ENCODE data around the gene ANKK1. TPM values are rescaled to one million over a fixed set of nuclear protein-coding genes. Genes with fewer than 3 reads are reported as not detected.

Gene ANKK1
- total and polyA plus RNA-seq, 2 donors (not counting 1 experiment from before 2014, with no cell fraction given) = not detected

- Histone ChIP-seq H3K9ac (ENCODE audit: insufficient read depth, low read length) (no peak overlapping the region), H3K9me3 (ENCODE audit: control insufficient read depth, insufficient read depth, low read depth, low read length) (no peaks in the 10 kb centered on the region), H3K79me2 (ENCODE audit: control insufficient read depth, insufficient read depth, low read length) (no peaks in the 10 kb centered on the region), H3K4me1 (ENCODE audit: control insufficient read depth, extremely low read depth, insufficient read depth, low read length) (no peaks in the 10 kb centered on the region), H4K20me1 (ENCODE audit: control insufficient read depth, extremely low read depth, insufficient read depth, low read length) (no peaks in the 10 kb centered on the region), H3K4me2 (ENCODE audit: extremely low read depth, insufficient read depth, low read length) (no peak overlapping the region), H3K27ac (ENCODE audit: insufficient read depth, low read length) (no peak overlapping the region), H2AFZ (ENCODE audit: low read length) (no peak overlapping the region), H3K27me3 (ENCODE audit: control insufficient read depth, insufficient read depth, low read length) (peaks cover 3% of the 10 kb centered on the region), H3K36me3 (ENCODE audit: control insufficient read depth, insufficient read depth, low read length) (no peaks in the 10 kb centered on the region), H3K4me3 (replicated peaks in 1 of 4; ENCODE audit: control extremely low read depth in 1 of 4, insufficient read depth in 1 of 4, low read depth in 3 of 4, low read length in 4 of 4) (no peak overlapping the region)
- DNase-seq (ENCODE audit: low read depth in 2 of 2) = peak in 1 of 2 donors; percentile 12
- TF ChIP-seq, protein P1, sequence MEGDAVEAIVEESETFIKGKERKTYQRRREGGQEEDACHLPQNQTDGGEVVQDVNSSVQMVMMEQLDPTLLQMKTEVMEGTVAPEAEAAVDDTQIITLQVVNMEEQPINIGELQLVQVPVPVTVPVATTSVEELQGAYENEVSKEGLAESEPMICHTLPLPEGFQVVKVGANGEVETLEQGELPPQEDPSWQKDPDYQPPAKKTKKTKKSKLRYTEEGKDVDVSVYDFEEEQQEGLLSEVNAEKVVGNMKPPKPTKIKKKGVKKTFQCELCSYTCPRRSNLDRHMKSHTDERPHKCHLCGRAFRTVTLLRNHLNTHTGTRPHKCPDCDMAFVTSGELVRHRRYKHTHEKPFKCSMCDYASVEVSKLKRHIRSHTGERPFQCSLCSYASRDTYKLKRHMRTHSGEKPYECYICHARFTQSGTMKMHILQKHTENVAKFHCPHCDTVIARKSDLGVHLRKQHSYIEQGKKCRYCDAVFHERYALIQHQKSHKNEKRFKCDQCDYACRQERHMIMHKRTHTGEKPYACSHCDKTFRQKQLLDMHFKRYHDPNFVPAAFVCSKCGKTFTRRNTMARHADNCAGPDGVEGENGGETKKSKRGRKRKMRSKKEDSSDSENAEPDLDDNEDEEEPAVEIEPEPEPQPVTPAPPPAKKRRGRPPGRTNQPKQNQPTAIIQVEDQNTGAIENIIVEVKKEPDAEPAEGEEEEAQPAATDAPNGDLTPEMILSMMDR (conservative IDR thresholded peaks at IDR 0.05 in 1 of 2, IDR thresholded peaks at IDR 0.05 in 1 of 2; ENCODE audit: low read depth in 1 of 2, low read length in 2 of 2) = peak in 1 of 2 donors; percentile 28
- TF ChIP-seq EZH2 (IDR thresholded peaks at IDR 0.05; ENCODE audit: low read length, missing control alignments) = no peak
Measured at GRCh38 chr11:113372309-113372708, 15.3 kb upstream of the ANKK1 start.

DNA sequence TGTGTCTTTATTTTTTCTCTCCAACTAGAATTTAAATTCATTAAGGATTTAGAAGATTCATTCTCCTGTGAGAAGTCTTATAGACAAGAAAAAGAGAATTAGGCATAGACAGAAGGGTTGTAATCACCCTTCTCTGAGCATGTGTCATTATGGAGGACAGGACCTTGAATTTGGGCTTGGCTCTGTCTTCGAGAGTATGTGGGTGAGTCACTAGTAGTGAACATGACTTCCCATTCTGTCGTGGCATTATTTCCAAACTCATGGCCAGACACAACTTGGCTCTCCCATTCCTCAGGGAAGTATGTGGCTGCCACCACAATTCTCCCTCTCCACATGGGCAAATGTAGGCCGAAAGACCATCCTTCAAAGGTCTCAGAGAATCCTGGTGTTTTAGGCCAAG, 14.3 kb upstream of the ANKK1 start:
- no peak for TF ChIP-seq EZH2 (IDR thresholded peaks at IDR 0.05; ENCODE audit: low read length, missing control alignments)
- TF ChIP-seq, protein P1 (conservative IDR thresholded peaks at IDR 0.05 in 1 of 2, IDR thresholded peaks at IDR 0.05 in 1 of 2; ENCODE audit: low read depth in 1 of 2, low read length in 2 of 2) = no peak

DNA sequence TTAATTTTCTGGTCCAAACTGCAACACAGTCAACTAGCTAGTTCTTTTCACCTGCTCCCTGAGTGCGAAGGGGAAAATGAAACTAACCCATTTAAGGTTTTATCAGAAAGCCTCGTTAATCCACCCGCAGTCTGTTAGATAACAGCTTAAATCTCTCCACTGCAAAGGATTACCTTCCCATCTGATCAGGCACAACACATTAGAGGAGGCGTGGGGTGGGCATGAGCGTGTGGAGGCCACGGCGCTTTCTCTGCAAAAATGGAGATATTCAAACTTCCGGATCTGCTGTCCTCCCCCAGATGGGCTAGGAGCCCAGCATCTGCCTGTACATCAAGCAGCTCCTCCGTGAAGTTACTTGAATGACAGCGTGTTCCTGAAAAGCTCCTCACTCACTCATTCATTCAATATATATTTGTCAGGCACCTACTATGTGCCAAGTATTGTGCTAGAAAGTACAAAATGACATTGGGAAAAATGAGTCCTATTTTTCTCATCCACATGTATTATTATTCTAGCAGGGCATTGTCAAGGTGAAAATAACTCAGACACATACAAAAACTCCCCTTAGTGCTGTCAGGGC, 13.5 kb upstream of the ANKK1 start:
- DNase-seq (ENCODE audit: low read depth in 2 of 2) = no peak
- H3K4me3 ChIP-seq (replicated peaks in 1 of 4; ENCODE audit: control extremely low read depth in 1 of 4, insufficient read depth in 1 of 4, low read depth in 3 of 4, low read length in 4 of 4) = no peak overlapping the region
- H3K4me1 ChIP-seq (ENCODE audit: control insufficient read depth, extremely low read depth, insufficient read depth, low read length) = no peaks in the 10 kb centered on the region
- H3K4me2 ChIP-seq (ENCODE audit: extremely low read depth, insufficient read depth, low read length) = no peak overlapping the region
- H4K20me1 ChIP-seq (ENCODE audit: control insufficient read depth, extremely low read depth, insufficient read depth, low read length) = no peaks in the 10 kb centered on the region
- no peak overlapping the region for H3K27ac ChIP-seq (ENCODE audit: insufficient read depth, low read length)
- no peaks in the 10 kb centered on the region for H3K36me3 ChIP-seq (ENCODE audit: control insufficient read depth, insufficient read depth, low read length)
- no peaks in the 10 kb centered on the region for H3K79me2 ChIP-seq (ENCODE audit: control insufficient read depth, insufficient read depth, low read length)
- H3K9me3 ChIP-seq (ENCODE audit: control insufficient read depth, insufficient read depth, low read depth, low read length) = no peaks in the 10 kb centered on the region
- H2AFZ ChIP-seq (ENCODE audit: low read length) = no peak overlapping the region
- peaks cover 3% of the 10 kb centered on the region for H3K27me3 ChIP-seq (ENCODE audit: control insufficient read depth, insufficient read depth, low read length)
- H3K9ac ChIP-seq (ENCODE audit: insufficient read depth, low read length) = no peak overlapping the region
- TF ChIP-seq EZH2 (IDR thresholded peaks at IDR 0.05; ENCODE audit: low read length, missing control alignments) = no peak
- TF ChIP-seq, protein P1 (conservative IDR thresholded peaks at IDR 0.05 in 1 of 2, IDR thresholded peaks at IDR 0.05 in 1 of 2; ENCODE audit: low read depth in 1 of 2, low read length in 2 of 2) = no peak

More for the DNA sequence above, 14.3 kb upstream of the ANKK1 start:
- Histone ChIP-seq H3K9ac (ENCODE audit: insufficient read depth, low read length) (no peak overlapping the region), H2AFZ (ENCODE audit: low read length) (no peak overlapping the region), H3K4me3 (replicated peaks in 1 of 4; ENCODE audit: control extremely low read depth in 1 of 4, insufficient read depth in 1 of 4, low read depth in 3 of 4, low read length in 4 of 4) (no peak overlapping the region), H3K27me3 (ENCODE audit: control insufficient read depth, insufficient read depth, low read length) (peaks cover 3% of the 10 kb centered on the region), H3K4me1 (ENCODE audit: control insufficient read depth, extremely low read depth, insufficient read depth, low read length) (no peaks in the 10 kb centered on the region), H3K9me3 (ENCODE audit: control insufficient read depth, insufficient read depth, low read depth, low read length) (no peaks in the 10 kb centered on the region), H4K20me1 (ENCODE audit: control insufficient read depth, extremely low read depth, insufficient read depth, low read length) (no peaks in the 10 kb centered on the region), H3K4me2 (ENCODE audit: extremely low read depth, insufficient read depth, low read length) (no peak overlapping the region), H3K36me3 (ENCODE audit: control insufficient read depth, insufficient read depth, low read length) (no peaks in the 10 kb centered on the region), H3K27ac (ENCODE audit: insufficient read depth, low read length) (no peak overlapping the region), H3K79me2 (ENCODE audit: control insufficient read depth, insufficient read depth, low read length) (no peaks in the 10 kb centered on the region)
- DNase-seq (ENCODE audit: low read depth in 2 of 2) = peak; percentile 32 to 80

Data from fibroblast of lung (primary cell).